Measurements from ENCODE around the gene DIPK1C. TPM values are rescaled to one million over a fixed set of nuclear protein-coding genes. Genes with fewer than 3 reads are reported as not detected.

The DIPK1C gene
- not detected for total RNA-seq

- ATAC-seq (peak; percentile 47), DNase-seq (no peak)
- WGBS, 2 donors = 1 to 3% methylated on average over 16 to 57 of the region's 76 CpGs
- no peak within 1 kb of the TSS for H3K27ac ChIP-seq
- H3K4me3 ChIP-seq = peak within 1 kb of the TSS in 1 of 2 donors; percentile 16
- peaks cover 0 to 25% of the 10 kb centered on the region in 2 donors for H3K27me3 ChIP-seq
- H3K9me3 ChIP-seq = no peaks in the 10 kb centered on the region
- intact Hi-C loops (cut with DNase I) = no loop called here
- H3K4me1 ChIP-seq = peaks cover 20% of the 10 kb centered on the region
- H3K36me3 ChIP-seq (replicated peaks in 1 of 2; ENCODE audit: insufficient read depth in 1 of 2, low read depth in 2 of 2) = no peaks in the 10 kb centered on the region
- TF ChIP-seq CTCF (IDR thresholded peaks at IDR 0.05) (no peak), POLR2A (IDR thresholded peaks at IDR 0.05) (no peak)
Observed at GRCh38 chr18:74457043-74457724, at the start of gene DIPK1C. TSS of gene DIPK1C (minus strand) at chr18:74457308. CDS start at chr18:74457259, 49 bp downstream.

DNA sequence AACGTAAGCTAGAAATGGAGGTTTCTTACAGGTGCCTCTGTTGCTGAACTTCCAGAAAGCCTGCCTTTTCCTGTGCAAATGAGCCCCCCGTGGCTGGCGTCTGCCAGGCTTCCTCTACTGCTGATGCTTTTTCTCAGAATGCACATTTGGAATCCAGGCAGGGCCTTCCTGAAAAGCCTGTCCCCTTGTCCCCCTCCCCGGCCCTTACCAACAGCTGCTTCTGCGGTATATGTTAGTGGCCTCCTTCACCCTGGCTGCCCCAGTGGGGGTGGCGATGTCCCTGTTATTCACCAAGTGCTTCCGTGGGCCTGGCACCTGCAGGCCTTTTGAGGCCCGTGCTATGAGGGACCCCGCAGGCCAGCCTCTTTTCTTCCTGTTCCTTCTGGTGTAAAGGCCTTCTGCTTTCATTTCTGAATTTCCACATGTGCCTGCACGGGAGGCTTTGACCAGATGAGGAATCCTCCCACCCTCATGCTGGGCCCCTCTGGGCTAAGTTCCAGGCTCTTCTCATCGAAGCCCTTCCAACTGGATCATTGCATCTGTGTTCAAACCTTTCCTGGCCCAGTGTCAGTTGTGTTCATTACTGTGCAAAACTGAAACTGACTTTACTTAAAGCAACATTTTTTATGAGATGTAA lies 49.5 kb upstream of the DIPK1C start:
- WGBS, 2 donors = 42 to 73% methylated on average over 11 of the region's 11 CpGs
- Histone ChIP-seq H3K9me3 (no peaks in the 10 kb centered on the region), H3K27ac (peak overlapping the region; percentile 54 to 86 (median 78)), H3K36me3 (replicated peaks in 1 of 2; ENCODE audit: insufficient read depth in 1 of 2, low read depth in 2 of 2) (peaks cover 0 to 26% of the 10 kb centered on the region in 2 donors), H3K27me3 (no peaks in the 10 kb centered on the region), H3K4me3 (no peak overlapping the region), H3K4me1 (peaks cover 68% of the 10 kb centered on the region)
- intact Hi-C loops (cut with DNase I) = no loop called here
- DNase-seq (peak in 1 of 4 donors; percentile 16), ATAC-seq (no peak)
- TF ChIP-seq CTCF (IDR thresholded peaks at IDR 0.05) = no peak
- TF ChIP-seq POLR2A (IDR thresholded peaks at IDR 0.05) = no peak

DNA sequence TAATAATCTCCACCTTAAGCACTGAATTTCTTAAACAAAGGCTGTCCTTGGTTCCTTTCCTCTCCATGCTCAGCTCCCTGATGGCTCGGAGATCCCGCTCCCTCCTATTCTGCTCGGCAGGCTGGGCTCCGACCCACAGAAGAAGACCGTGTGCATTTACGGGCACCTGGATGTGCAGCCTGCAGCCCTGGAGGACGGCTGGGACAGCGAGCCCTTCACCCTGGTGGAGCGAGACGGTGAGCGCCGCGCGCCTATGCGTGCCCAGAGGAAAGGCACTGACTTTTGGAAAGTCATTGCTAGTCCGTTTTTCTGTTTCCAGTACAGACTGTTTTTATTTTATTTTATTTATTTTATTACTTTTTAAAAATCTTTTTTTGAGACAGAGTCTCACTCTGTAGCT lies 48.7 kb upstream of the DIPK1C start:
- TF ChIP-seq CTCF (IDR thresholded peaks at IDR 0.05) = no peak
- no peak for TF ChIP-seq POLR2A (IDR thresholded peaks at IDR 0.05)
- Histone ChIP-seq H3K4me3 (no peak overlapping the region), H3K27ac (peak overlapping the region in 1 of 4 donors; percentile 86), H3K9me3 (no peaks in the 10 kb centered on the region), H3K4me1 (peaks cover 68% of the 10 kb centered on the region), H3K36me3 (replicated peaks in 1 of 2; ENCODE audit: insufficient read depth in 1 of 2, low read depth in 2 of 2) (peaks cover 0 to 24% of the 10 kb centered on the region in 2 donors), H3K27me3 (no peaks in the 10 kb centered on the region)
- WGBS, 2 donors = 56 to 86% methylated on average over 16 of the region's 16 CpGs
- intact Hi-C loops (cut with DNase I) = no loop called here
- ATAC-seq = no peak
- DNase-seq = peak in 1 of 4 donors; percentile 11

GRCh38 chr18:74503137-74503536 lies 46.0 kb upstream of the DIPK1C start:
- Histone ChIP-seq H3K27ac (no peak overlapping the region), H3K9me3 (no peaks in the 10 kb centered on the region), H3K4me1 (peaks cover 79% of the 10 kb centered on the region), H3K4me3 (no peak overlapping the region), H3K36me3 (replicated peaks in 1 of 2; ENCODE audit: insufficient read depth in 1 of 2, low read depth in 2 of 2) (peaks cover 0 to 15% of the 10 kb centered on the region in 2 donors), H3K27me3 (no peaks in the 10 kb centered on the region)
- no peak for DNase-seq
- TF ChIP-seq CTCF (IDR thresholded peaks at IDR 0.05) = no peak
- no peak for TF ChIP-seq POLR2A (IDR thresholded peaks at IDR 0.05)
- 76 to 82% methylated on average over 4 of the region's 4 CpGs for WGBS, 2 donors
- intact Hi-C loops (cut with DNase I) = no loop called here
- no peak for ATAC-seq
